Astrocyte of the cerebellum (primary cell): Measurements from ENCODE around the gene CLIC5.

Experiments used
- DNase-seq: peaks from one replicate; pipeline ENCODE4 v3.0.0-alpha.2; 2011; ENCODE audit warnings: low read depth
- H3K4me3 ChIP-seq: 2 replicates; pipeline ENCODE4 v1.5.1; 2011; ENCODE audit warnings: mild to moderate bottlenecking, low read depth, low read length, moderate library complexity
- CTCF ChIP-seq: IDR thresholded peaks from 2 replicates; pipeline ENCODE4 v1.5.1; 2012; ENCODE audit warnings: low read length, low read depth, moderate library complexity, mild to moderate bottlenecking; ENCODE audit errors: missing control alignments
- in situ Hi-C: cut with HindIII; loops from 2 replicates; pipeline ENCODE4 v1.10.0; 2017; ENCODE audit warnings: low sequenced_read_pairs

CLIC5 gene

GRCh38 chr6:45965007-45965406, 50.7 kb downstream of the CLIC5 start:
- in situ Hi-C loops: no loop called here
- DNase-seq: peak; percentile 18
- no peak for TF ChIP-seq CTCF
- H3K4me3 ChIP-seq: no peak overlapping the region

GRCh38 chr6:45964300-45964699, 51.4 kb downstream of the CLIC5 start:
- in situ Hi-C loops: no loop called here
- no peak for TF ChIP-seq CTCF
- no peak overlapping the region for H3K4me3 ChIP-seq
- no peak for DNase-seq

GRCh38 chr6:45963896-45964295, 51.8 kb downstream of the CLIC5 start:
- TF ChIP-seq CTCF: no peak
- no peak overlapping the region for H3K4me3 ChIP-seq
- no peak for DNase-seq
- in situ Hi-C loops: no loop called here

GRCh38 chr6:45961125-45961524, 54.5 kb downstream of the CLIC5 start:
- DNase-seq: no peak
- H3K4me3 ChIP-seq: no peak overlapping the region
- TF ChIP-seq CTCF: no peak
- in situ Hi-C loops: no loop called here

- DNase-seq: peak; percentile 24
- TF ChIP-seq CTCF: no peak
- no peak overlapping the region for H3K4me3 ChIP-seq
- in situ Hi-C loops: no loop called here
These were observed 56.0 kb downstream of the CLIC5 start for GRCh38 chr6:45959534-45960145.

- DNase-seq: no peak
- no peak overlapping the region for H3K4me3 ChIP-seq
- TF ChIP-seq CTCF: no peak
- in situ Hi-C loops: no loop called here
These were observed 59.0 kb downstream of the CLIC5 start for GRCh38 chr6:45956663-45957062.
